ENCODE results near the gene GPR15LG.
"Not testable (repeated sequence)": the region's sequence is repeated elsewhere in the genome, so short reads cannot be mapped to it uniquely, and the experiment has no call there.

The GPR15LG gene

GRCh38 chr10:84140036-84140379, 33.6 kb upstream of the GPR15LG start:
- no peak for TF ChIP-seq CTCF (IDR thresholded peaks at IDR 0.05; ENCODE audit: low read length, missing control alignments)
- DNase-seq (ENCODE audit: low read depth), result peak; percentile 38
- peak overlapping the region; percentile 98 for H3K4me3 ChIP-seq (replicated peaks; ENCODE audit: low read depth, low read length)

GRCh38 chr10:84147347-84147746, 26.3 kb upstream of the GPR15LG start:
- no peak for TF ChIP-seq CTCF (IDR thresholded peaks at IDR 0.05; ENCODE audit: low read length, missing control alignments)
- no peak for DNase-seq (ENCODE audit: low read depth)
- no peak overlapping the region for H3K4me3 ChIP-seq (replicated peaks; ENCODE audit: low read depth, low read length)

GRCh38 chr10:84148006-84148597, 25.5 kb upstream of the GPR15LG start:
- peak; percentile 77 for TF ChIP-seq CTCF (IDR thresholded peaks at IDR 0.05; ENCODE audit: low read length, missing control alignments)
- not testable (repeated sequence) for H3K4me3 ChIP-seq (replicated peaks; ENCODE audit: low read depth, low read length)
- peak; percentile 67 for DNase-seq (ENCODE audit: low read depth)

- DNase-seq (ENCODE audit: low read depth), result no peak
- no peak overlapping the region for H3K4me3 ChIP-seq (replicated peaks; ENCODE audit: low read depth, low read length)
- no peak for TF ChIP-seq CTCF (IDR thresholded peaks at IDR 0.05; ENCODE audit: low read length, missing control alignments)
These were observed 23.7 kb upstream of the GPR15LG start for GRCh38 chr10:84149854-84150253.

GRCh38 chr10:84152769-84153168, 20.8 kb upstream of the GPR15LG start:
- TF ChIP-seq CTCF (IDR thresholded peaks at IDR 0.05; ENCODE audit: low read length, missing control alignments), result no peak
- no peak overlapping the region for H3K4me3 ChIP-seq (replicated peaks; ENCODE audit: low read depth, low read length)
- no peak for DNase-seq (ENCODE audit: low read depth)

- DNase-seq (ENCODE audit: low read depth), result no peak
- no peak for TF ChIP-seq CTCF (IDR thresholded peaks at IDR 0.05; ENCODE audit: low read length, missing control alignments)
- no peak overlapping the region for H3K4me3 ChIP-seq (replicated peaks; ENCODE audit: low read depth, low read length)
These were observed 18.1 kb upstream of the GPR15LG start for GRCh38 chr10:84155521-84155920.

- TF ChIP-seq CTCF (IDR thresholded peaks at IDR 0.05; ENCODE audit: low read length, missing control alignments), result no peak
- no peak for DNase-seq (ENCODE audit: low read depth)
- H3K4me3 ChIP-seq (replicated peaks; ENCODE audit: low read depth, low read length), result no peak overlapping the region
These were observed 17.6 kb upstream of the GPR15LG start for GRCh38 chr10:84156009-84156408.

Measured in fibroblast of pulmonary artery (primary cell).